GM23338 (cell line): ENCODE data around the gene EARS2.

Experiments used
- CTCF ChIP-seq, 2 experiments: fragments of 200-600 bp in 1 of 2; sonication (generic) in 1 of 2; conservative IDR thresholded peaks; 2 replicates each; pipeline versions ENCODE4 v1.5.1 to v1.6.1; 2016 to 2017; ENCODE audit warnings: antibody characterized with exemption in 2 of 2, low read depth in 2 of 2, mild to moderate bottlenecking in 2 of 2, moderate library complexity in 1 of 2
- EZH2 ChIP-seq: fragments of 200-600 bp; sonication (generic); IDR thresholded peaks from one replicate; pipeline ENCODE4 v1.8.0; 2017; ENCODE audit warnings: antibody characterized with exemption, mild to moderate bottlenecking, low read depth; ENCODE audit not compliant: unreplicated experiment
- NANOG ChIP-seq: IDR thresholded peaks from 2 replicates; pipeline ENCODE4 v1.6.1; 2016; ENCODE audit warnings: antibody characterized with exemption, borderline replicate concordance
- POLR2AphosphoS5 ChIP-seq: IDR thresholded peaks from 2 replicates; pipeline ENCODE4 v1.6.1; 2016; ENCODE audit warnings: antibody characterized with exemption, low read depth
- REST ChIP-seq: IDR thresholded peaks from one replicate; pipeline ENCODE4 v1.6.1; 2018; ENCODE audit warnings: antibody characterized with exemption; ENCODE audit not compliant: unreplicated experiment
- ZNF331 ChIP-seq: fragments of 250-450 bp; sonication (Bioruptor Pico); IDR thresholded peaks from 2 replicates; pipeline ENCODE4 v1.5.0; 2020; ENCODE audit warnings: low read depth, mild to moderate bottlenecking, moderate library complexity

GRCh38 chr16:23482778-23483177 is 74.4 kb downstream of the EARS2 start:
- TF ChIP-seq CTCF (conservative IDR thresholded peaks at IDR 0.05; ENCODE audit: low read depth in 2 of 2) (no peak), POLR2AphosphoS5 (no peak), REST (no peak), ZNF331 (CRISPR knock-in tag) (no peak), EZH2 (no peak), NANOG (no peak)
